Endothelial cell of umbilical vein (primary cell): ENCODE data around the gene MAP2K7. TPM values are rescaled to one million over a fixed set of nuclear protein-coding genes. Genes with fewer than 3 reads are reported as not detected.

Experiments used
- BruUV-seq: library from RNA; stranded (reverse); fragments of 400-500 nt; replicated peaks from 2 replicates; lab custom pipeline; 2021; lab: Mats Ljungman, UMichigan
- CTCF ChIA-PET: fragments of 300-600, 350-600 bp; sonication (Branson Sonifier 250); formaldehyde crosslinking; loops from one replicate; lab custom pipeline; 2021; ENCODE audit warnings: antibody characterized with exemption, inconsistent platforms; lab: Charles Lee
- POLR2A ChIA-PET: fragments of 300-600, 350-600 bp; sonication (Branson Sonifier 250); formaldehyde crosslinking; loops from one replicate; lab custom pipeline; 2021; ENCODE audit warnings: antibody characterized with exemption, inconsistent platforms; lab: Charles Lee
- DNase-seq: peaks from one replicate; pipeline ENCODE4 v3.0.0-alpha.2; 2011; ENCODE audit warnings: low read depth, low spot score
- FAIRE-seq: peaks from 2 replicates; lab custom pipeline; 2011; peaks lifted over from hg19 to GRCh38; lab: Jason Lieb, UNC
- H2AFZ ChIP-seq: 2 replicates; pipeline ENCODE4 v1.6.0; 2012; ENCODE audit warnings: low read depth, low read length, control low read depth, inconsistent platforms
- H3K27ac ChIP-seq: 2 replicates; pipeline ENCODE4 v1.5.1; 2011; ENCODE audit warnings: low read depth, mild to moderate bottlenecking, control low read depth, low read length, moderate library complexity; ENCODE audit not compliant: insufficient read depth
- H3K27me3 ChIP-seq, 2 experiments: 2 replicates each; pipeline versions ENCODE4 v1.6.0 to v1.6.1; 2011; ENCODE audit warnings: low read length in 2 of 2, mixed read lengths in 1 of 2; ENCODE audit not compliant: control insufficient read depth in 2 of 2, insufficient read depth in 2 of 2
- H3K36me3 ChIP-seq, 2 experiments: 2 replicates in 1 of 2; 3 replicates in 1 of 2; pipeline ENCODE4 v1.5.1; 2011; ENCODE audit warnings: low read length in 2 of 2, mild to moderate bottlenecking in 1 of 2, moderate library complexity in 1 of 2; ENCODE audit not compliant: control insufficient read depth in 2 of 2, insufficient read depth in 2 of 2; ENCODE audit errors: extremely low read depth in 1 of 2
- H3K4me1 ChIP-seq: 3 replicates; pipeline ENCODE4 v1.5.1; 2011; ENCODE audit warnings: mild to moderate bottlenecking, low read length; ENCODE audit not compliant: control insufficient read depth, insufficient read depth; ENCODE audit errors: extremely low read depth
- H3K4me2 ChIP-seq: 2 replicates; pipeline ENCODE4 v1.6.1; 2011; ENCODE audit warnings: low read length, control low read depth, mixed read lengths; ENCODE audit not compliant: insufficient read depth
- H3K4me3 ChIP-seq, 3 experiments: fragments of 200-600 bp in 1 of 3; sonication (generic), shearing (Covaris generic) in 1 of 3; replicated peaks in 1 of 3; 2 replicates each; pipeline ENCODE4 v1.5.1; 2011 to 2016; ENCODE audit warnings: control low read depth in 3 of 3, low read length in 3 of 3, mild to moderate bottlenecking in 2 of 3, inconsistent platforms in 1 of 3, low read depth in 1 of 3, moderate library complexity in 1 of 3; ENCODE audit not compliant: insufficient read depth in 1 of 3
- H3K79me2 ChIP-seq: 2 replicates; pipeline ENCODE4 v1.6.0; 2012; ENCODE audit warnings: low read length, inconsistent platforms; ENCODE audit not compliant: control insufficient read depth, insufficient read depth
- H3K9ac ChIP-seq: replicated peaks from 2 replicates; pipeline ENCODE3; 2011; ENCODE audit warnings: low read length, control low read depth; ENCODE audit not compliant: insufficient read depth; ENCODE audit errors: extremely low read depth
- H3K9me1 ChIP-seq: replicated peaks from 3 replicates; pipeline ENCODE4 v1.6.0; 2011; ENCODE audit warnings: mild to moderate bottlenecking, low read length; ENCODE audit not compliant: control insufficient read depth, insufficient read depth; ENCODE audit errors: extremely low read depth
- H3K9me3 ChIP-seq: replicated peaks from 2 replicates; pipeline ENCODE4 v1.5.1; 2012; ENCODE audit warnings: low read length, inconsistent platforms; ENCODE audit not compliant: control insufficient read depth, insufficient read depth
- H4K20me1 ChIP-seq: replicated peaks from 2 replicates; pipeline ENCODE3; 2011; ENCODE audit warnings: mild to moderate bottlenecking, low read length; ENCODE audit not compliant: control insufficient read depth, insufficient read depth; ENCODE audit errors: extremely low read depth
- CTCF ChIP-seq, 2 donors: IDR thresholded peaks; 1 replicate in 1 of 2; 2 replicates in 1 of 2; pipeline ENCODE4 v1.5.1; 2011; ENCODE audit warnings: low read length in 2 of 2, mild to moderate bottlenecking in 2 of 2, moderate library complexity in 2 of 2, control low read depth in 1 of 2, inconsistent platforms in 1 of 2, low read depth in 1 of 2; ENCODE audit not compliant: insufficient read depth in 1 of 2; ENCODE audit errors: extremely low read depth in 1 of 2
- EZH2 ChIP-seq: IDR thresholded peaks from 2 replicates; pipeline ENCODE4 v1.6.1; 2012; ENCODE audit warnings: borderline replicate concordance, low read depth, mild to moderate bottlenecking, moderate library complexity, low read length, inconsistent platforms; ENCODE audit not compliant: severe bottlenecking
- FOS ChIP-seq: IDR thresholded peaks from 2 replicates; pipeline ENCODE4 v1.6.1; 2011; ENCODE audit warnings: mild to moderate bottlenecking, low read length, moderate library complexity, borderline replicate concordance; ENCODE audit not compliant: insufficient read depth
- GATA2 ChIP-seq: IDR thresholded peaks from 2 replicates; pipeline ENCODE4 v1.7.0; 2011; ENCODE audit warnings: low read depth, mild to moderate bottlenecking, moderate library complexity, mixed read lengths, low read length; ENCODE audit not compliant: insufficient read length, insufficient read depth
- JUN ChIP-seq: IDR thresholded peaks from 2 replicates; pipeline ENCODE4 v1.6.1; 2011; ENCODE audit warnings: borderline replicate concordance, low read depth; ENCODE audit not compliant: insufficient read length, insufficient read depth
- MYC ChIP-seq: IDR thresholded peaks from one replicate; pipeline ENCODE4 v1.6.1; 2011; ENCODE audit warnings: mild to moderate bottlenecking, low read depth, low read length
- POLR2A ChIP-seq: IDR thresholded peaks from 2 replicates; pipeline ENCODE4 v1.6.1; 2012; ENCODE audit warnings: low read depth, mild to moderate bottlenecking, control low read depth, low read length
- POLR2AphosphoS5 ChIP-seq: IDR thresholded peaks from 2 replicates; pipeline ENCODE4 v1.6.1; 2012; ENCODE audit warnings: low read depth, mild to moderate bottlenecking, control low read depth, low read length, moderate library complexity; ENCODE audit not compliant: insufficient read depth
- dilution Hi-C: fragments of 300-500 bp; cut with MboI; formaldehyde crosslinking; loops from one replicate; pipeline ENCODE4 v1.15.0; 2019; ENCODE audit warnings: low sequenced_read_pairs; ENCODE audit not compliant: extremely low pct_ligation_motif_present
- intact Hi-C: fragments of 100-400 bp; cut with micrococcal nuclease; formaldehyde crosslinking; loops from one replicate; pipeline ENCODE4 v1.10.0; 2022
- polyA plus RNA-seq, 4 experiments: library from polyadenylated mRNA; depleted of rRNA in 3 of 4; stranded (reverse) in 3 of 4; unstranded in 1 of 4; fragments of >200 nt; gene quantifications; 2 replicates each; pipeline versions ENCODE4 v1.2.1 to v1.2.3, GENCODE V29; 2011 to 2012; ENCODE audit warnings: missing spikeins in 1 of 4
- total RNA-seq: library from RNA; stranded (reverse); gene quantifications from 2 replicates; pipeline ENCODE4 v1.2.3, GENCODE V29; 2021
- TF ChIP-seq, protein P1 (sequence below): IDR thresholded peaks from 2 replicates; pipeline ENCODE4 v1.6.1; 2011; ENCODE audit not compliant: insufficient read depth, insufficient read length

MAP2K7 gene
- total and polyA plus RNA-seq, 2 donors (not counting 3 experiments of a cell fraction or from before 2014, with no cell fraction given) = 13.8 to 36.0 TPM

DNA sequence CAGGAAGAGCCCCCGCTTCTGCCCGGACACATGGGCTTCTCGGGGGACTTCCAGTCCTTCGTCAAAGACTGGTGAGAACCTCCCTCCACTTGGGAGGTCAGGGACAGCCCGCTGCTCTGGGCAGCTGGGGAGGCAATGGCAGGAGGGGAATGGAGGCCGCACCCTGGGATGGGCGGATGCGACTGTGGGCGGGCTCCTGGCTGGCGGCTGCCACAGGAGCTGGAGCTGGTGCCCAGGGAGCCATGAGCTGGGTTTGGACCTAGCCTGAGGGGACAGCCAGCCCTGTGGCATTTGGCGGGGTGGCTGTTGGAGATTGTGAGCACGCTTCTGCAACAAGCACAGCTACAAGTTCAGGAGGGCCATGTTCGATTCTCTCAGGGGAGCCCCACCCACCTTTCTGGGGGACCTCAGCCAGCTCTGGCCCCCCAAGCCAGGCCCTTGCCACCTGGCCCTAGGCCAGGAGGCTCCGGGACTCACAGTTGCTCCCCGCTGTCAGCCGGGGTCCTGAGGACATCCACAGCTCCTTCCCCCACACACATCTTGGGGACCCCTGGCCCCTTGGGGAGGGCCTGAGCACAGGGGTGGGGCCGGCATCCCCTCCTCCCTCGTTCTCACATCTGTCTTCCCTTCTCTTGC is 7.9 kb downstream of the MAP2K7 start:
- no peak for DNase-seq
- Histone ChIP-seq H3K4me1 (no peaks in the 10 kb centered on the region), H3K9me3 (no peaks in the 10 kb centered on the region), H3K9me1 (no peaks in the 10 kb centered on the region), H4K20me1 (no peaks in the 10 kb centered on the region), H3K9ac (no peak overlapping the region), H3K4me2 (no peak overlapping the region), H3K79me2 (peaks cover 5% of the 10 kb centered on the region), H3K4me3 (no peak overlapping the region), H3K27ac (no peak overlapping the region), H3K27me3 (peaks cover 9 to 11% of the 10 kb centered on the region in 2 experiments), H3K36me3 (peaks cover 0 to 23% of the 10 kb centered on the region in 2 experiments), H2AFZ (no peak overlapping the region)
- dilution Hi-C loops (no loop called here), intact Hi-C loops (no loop called here)
- TF ChIP-seq MYC (no peak), POLR2AphosphoS5 (no peak), FOS (no peak), JUN (no peak), CTCF (IDR thresholded peaks at IDR 0.05; ENCODE audit: extremely low read depth in 1 of 2, insufficient read depth in 1 of 2, low read depth in 1 of 2, low read length in 2 of 2) (no peak), GATA2 (no peak), EZH2 (no peak), POLR2A (no peak)
- TF ChIP-seq, protein P1, sequence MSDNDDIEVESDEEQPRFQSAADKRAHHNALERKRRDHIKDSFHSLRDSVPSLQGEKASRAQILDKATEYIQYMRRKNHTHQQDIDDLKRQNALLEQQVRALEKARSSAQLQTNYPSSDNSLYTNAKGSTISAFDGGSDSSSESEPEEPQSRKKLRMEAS = no peak
- ChIA-PET CTCF (interaction anchor here (0.8 to 1.3 kb wide), 2 partner anchors 9 to 42 kb away, joined by 3 to 7 read pairs; partner anchors contain the start of gene SNAPC2), POLR2A (interaction anchor here (0.9 kb wide), 2 partner anchors 8 kb away, joined by 3 to 5 read pairs; partner anchors contain the start of genes MAP2K7 and SNAPC2)
- no TSS peak for BruUV-seq
- FAIRE-seq = no peak
